ENCODE data around the gene CNTNAP1. TPM values are rescaled to one million over a fixed set of nuclear protein-coding genes. Genes with fewer than 3 reads are reported as not detected.
"Not testable (repeated sequence)": the region's sequence is repeated elsewhere in the genome, so short reads cannot be mapped to it uniquely, and the experiment has no call there.

The CNTNAP1 gene
- total RNA-seq, 1 donor from 2014 or later = 30.9 TPM

- DNase-seq (ENCODE audit: low read depth, low spot score) = no peak
Observed at GRCh38 chr17:42740699-42741098, 58.4 kb downstream of the CNTNAP1 start.

- DNase-seq (ENCODE audit: low read depth, low spot score) = not testable (repeated sequence)
Observed at GRCh38 chr17:42742916-42743315, 60.6 kb downstream of the CNTNAP1 start.

- DNase-seq (ENCODE audit: low read depth, low spot score) = no peak
Observed at GRCh38 chr17:42743595-42744282, 61.4 kb downstream of the CNTNAP1 start.

- DNase-seq (ENCODE audit: low read depth, low spot score) = peak; percentile 13
Observed at GRCh38 chr17:42744283-42744805, 62.0 kb downstream of the CNTNAP1 start.

GRCh38 chr17:42744806-42745617 lies 62.7 kb downstream of the CNTNAP1 start, which contains the start of gene EZH1:
TSS of gene EZH1 (minus strand) at chr17:42745040. CDS start at chr17:42728941, 16,099 bp downstream.
- peak; percentile 54 for DNase-seq (ENCODE audit: low read depth, low spot score)

GRCh38 chr17:42748202-42748907 lies 66.0 kb downstream of the CNTNAP1 start:
- no peak for DNase-seq (ENCODE audit: low read depth, low spot score)

- no peak for DNase-seq (ENCODE audit: low read depth, low spot score)
Observed at GRCh38 chr17:42748908-42749798, 66.8 kb downstream of the CNTNAP1 start.

Other genes with a start within 250 kb of the CNTNAP1 start
- 20.8 and 21.9 TPM in 2 replicates for gene ATP6V0A1, start 223.7 kb upstream of the CNTNAP1 start, total RNA-seq
- 23.2 and 30.3 TPM in 2 replicates for gene NAGLU, start 146.3 kb upstream of the CNTNAP1 start, total RNA-seq
- gene HSD17B1, start 129.6 kb upstream of the CNTNAP1 start, total RNA-seq = 0.18 and 0.79 TPM in 2 replicates
- gene COASY, start 120.4 kb upstream of the CNTNAP1 start, total RNA-seq = 13.8 and 14.5 TPM in 2 replicates
- 33.2 and 44.8 TPM in 2 replicates for gene MLX, start 115.4 kb upstream of the CNTNAP1 start, total RNA-seq
- gene PSMC3IP, start 104.8 kb upstream of the CNTNAP1 start, total RNA-seq = 7.6 and 9.2 TPM in 2 replicates
- 52.4 and 54.0 TPM in 2 replicates for gene RETREG3, start 73.2 kb upstream of the CNTNAP1 start, total RNA-seq
- 24.3 and 42.7 TPM in 2 replicates for gene TUBG1, start 72.8 kb upstream of the CNTNAP1 start, total RNA-seq
- 3.6 and 4.4 TPM in 2 replicates for gene TUBG2, start 23.2 kb upstream of the CNTNAP1 start, total RNA-seq
- gene PLEKHH3, start 5.5 kb upstream of the CNTNAP1 start, total RNA-seq = 6.3 and 8.5 TPM in 2 replicates
- 1.9 and 2.2 TPM in 2 replicates for gene CCR10, start 688 bp upstream of the CNTNAP1 start, total RNA-seq
- 7.5 and 13.4 TPM in 2 replicates for gene EZH1, start 62.5 kb downstream of the CNTNAP1 start, total RNA-seq
- gene RAMP2, start 78.7 kb downstream of the CNTNAP1 start, total RNA-seq = 2.1 and 5.4 TPM in 2 replicates
- 39.0 and 55.6 TPM in 2 replicates for gene VPS25, start 90.9 kb downstream of the CNTNAP1 start, total RNA-seq
- 0.33 and 2.6 TPM in 2 replicates for gene WNK4, start 98.1 kb downstream of the CNTNAP1 start, total RNA-seq
- 71.8 and 73.5 TPM in 2 replicates for gene COA3, start 116.2 kb downstream of the CNTNAP1 start, total RNA-seq
- gene CNTD1, start 116.3 kb downstream of the CNTNAP1 start, total RNA-seq = 0.04 TPM in 1 of 2 replicates, not detected in the other
- gene BECN1, start 141.8 kb downstream of the CNTNAP1 start, total RNA-seq = 172 and 180 TPM in 2 replicates
- gene PSME3, start 150.9 kb downstream of the CNTNAP1 start, total RNA-seq = 89.3 and 111 TPM in 2 replicates
- 0.26 and 0.49 TPM in 2 replicates for gene AOC2, start 162.0 kb downstream of the CNTNAP1 start, total RNA-seq
- gene AOC3, start 168.7 kb downstream of the CNTNAP1 start, total RNA-seq = 0.04 TPM in 1 of 2 replicates, not detected in the other
- not detected in 2 replicates for gene G6PC1, start 218.3 kb downstream of the CNTNAP1 start, total RNA-seq

Measured in pulmonary artery endothelial cell (primary cell).